Endothelial cell of umbilical vein (primary cell): ENCODE results near the gene PACSIN2. TPM values are rescaled to one million over a fixed set of nuclear protein-coding genes. Genes with fewer than 3 reads are reported as not detected.
A peak's percentile ranks its signal among the peaks of the same experiment; 100 is the strongest.

ENCODE experiments used
- BruUV-seq: library from RNA; stranded (reverse); fragments of 400-500 nt; replicated peaks from 2 replicates; lab custom pipeline; 2021; lab: Mats Ljungman, UMichigan
- CTCF ChIA-PET: fragments of 300-600, 350-600 bp; sonication (Branson Sonifier 250); formaldehyde crosslinking; loops from one replicate; lab custom pipeline; 2021; ENCODE audit warnings: antibody characterized with exemption, inconsistent platforms; lab: Charles Lee
- POLR2A ChIA-PET: fragments of 300-600, 350-600 bp; sonication (Branson Sonifier 250); formaldehyde crosslinking; loops from one replicate; lab custom pipeline; 2021; ENCODE audit warnings: antibody characterized with exemption, inconsistent platforms; lab: Charles Lee
- DNase-seq: peaks from one replicate; pipeline ENCODE4 v3.0.0-alpha.2; 2011; ENCODE audit warnings: low read depth, low spot score
- FAIRE-seq: peaks from 2 replicates; lab custom pipeline; 2011; peaks lifted over from hg19 to GRCh38; lab: Jason Lieb, UNC
- H2AFZ ChIP-seq: 2 replicates; pipeline ENCODE4 v1.6.0; 2012; ENCODE audit warnings: low read depth, low read length, control low read depth, inconsistent platforms
- H3K27ac ChIP-seq: 2 replicates; pipeline ENCODE4 v1.5.1; 2011; ENCODE audit warnings: low read depth, mild to moderate bottlenecking, control low read depth, low read length, moderate library complexity; ENCODE audit not compliant: insufficient read depth
- H3K27me3 ChIP-seq, 2 experiments: 2 replicates each; pipeline versions ENCODE4 v1.6.0 to v1.6.1; 2011; ENCODE audit warnings: low read length in 2 of 2, mixed read lengths in 1 of 2; ENCODE audit not compliant: control insufficient read depth in 2 of 2, insufficient read depth in 2 of 2
- H3K36me3 ChIP-seq, 2 experiments: 2 replicates in 1 of 2; 3 replicates in 1 of 2; pipeline ENCODE4 v1.5.1; 2011; ENCODE audit warnings: low read length in 2 of 2, mild to moderate bottlenecking in 1 of 2, moderate library complexity in 1 of 2; ENCODE audit not compliant: control insufficient read depth in 2 of 2, insufficient read depth in 2 of 2; ENCODE audit errors: extremely low read depth in 1 of 2
- H3K4me1 ChIP-seq: 3 replicates; pipeline ENCODE4 v1.5.1; 2011; ENCODE audit warnings: mild to moderate bottlenecking, low read length; ENCODE audit not compliant: control insufficient read depth, insufficient read depth; ENCODE audit errors: extremely low read depth
- H3K4me2 ChIP-seq: 2 replicates; pipeline ENCODE4 v1.6.1; 2011; ENCODE audit warnings: low read length, control low read depth, mixed read lengths; ENCODE audit not compliant: insufficient read depth
- H3K4me3 ChIP-seq, 3 experiments: fragments of 200-600 bp in 1 of 3; sonication (generic), shearing (Covaris generic) in 1 of 3; replicated peaks in 1 of 3; 2 replicates each; pipeline ENCODE4 v1.5.1; 2011 to 2016; ENCODE audit warnings: control low read depth in 3 of 3, low read length in 3 of 3, mild to moderate bottlenecking in 2 of 3, inconsistent platforms in 1 of 3, low read depth in 1 of 3, moderate library complexity in 1 of 3; ENCODE audit not compliant: insufficient read depth in 1 of 3
- H3K79me2 ChIP-seq: 2 replicates; pipeline ENCODE4 v1.6.0; 2012; ENCODE audit warnings: low read length, inconsistent platforms; ENCODE audit not compliant: control insufficient read depth, insufficient read depth
- H3K9ac ChIP-seq: replicated peaks from 2 replicates; pipeline ENCODE3; 2011; ENCODE audit warnings: low read length, control low read depth; ENCODE audit not compliant: insufficient read depth; ENCODE audit errors: extremely low read depth
- H3K9me1 ChIP-seq: replicated peaks from 3 replicates; pipeline ENCODE4 v1.6.0; 2011; ENCODE audit warnings: mild to moderate bottlenecking, low read length; ENCODE audit not compliant: control insufficient read depth, insufficient read depth; ENCODE audit errors: extremely low read depth
- H3K9me3 ChIP-seq: replicated peaks from 2 replicates; pipeline ENCODE4 v1.5.1; 2012; ENCODE audit warnings: low read length, inconsistent platforms; ENCODE audit not compliant: control insufficient read depth, insufficient read depth
- H4K20me1 ChIP-seq: replicated peaks from 2 replicates; pipeline ENCODE3; 2011; ENCODE audit warnings: mild to moderate bottlenecking, low read length; ENCODE audit not compliant: control insufficient read depth, insufficient read depth; ENCODE audit errors: extremely low read depth
- CTCF ChIP-seq, 2 donors: IDR thresholded peaks; 1 replicate in 1 of 2; 2 replicates in 1 of 2; pipeline ENCODE4 v1.5.1; 2011; ENCODE audit warnings: low read length in 2 of 2, mild to moderate bottlenecking in 2 of 2, moderate library complexity in 2 of 2, control low read depth in 1 of 2, inconsistent platforms in 1 of 2, low read depth in 1 of 2; ENCODE audit not compliant: insufficient read depth in 1 of 2; ENCODE audit errors: extremely low read depth in 1 of 2
- EZH2 ChIP-seq: IDR thresholded peaks from 2 replicates; pipeline ENCODE4 v1.6.1; 2012; ENCODE audit warnings: borderline replicate concordance, low read depth, mild to moderate bottlenecking, moderate library complexity, low read length, inconsistent platforms; ENCODE audit not compliant: severe bottlenecking
- FOS ChIP-seq: IDR thresholded peaks from 2 replicates; pipeline ENCODE4 v1.6.1; 2011; ENCODE audit warnings: mild to moderate bottlenecking, low read length, moderate library complexity, borderline replicate concordance; ENCODE audit not compliant: insufficient read depth
- GATA2 ChIP-seq: IDR thresholded peaks from 2 replicates; pipeline ENCODE4 v1.7.0; 2011; ENCODE audit warnings: low read depth, mild to moderate bottlenecking, moderate library complexity, mixed read lengths, low read length; ENCODE audit not compliant: insufficient read length, insufficient read depth
- JUN ChIP-seq: IDR thresholded peaks from 2 replicates; pipeline ENCODE4 v1.6.1; 2011; ENCODE audit warnings: borderline replicate concordance, low read depth; ENCODE audit not compliant: insufficient read length, insufficient read depth
- MAX ChIP-seq: IDR thresholded peaks from 2 replicates; pipeline ENCODE4 v1.6.1; 2011; ENCODE audit not compliant: insufficient read depth, insufficient read length
- MYC ChIP-seq: IDR thresholded peaks from one replicate; pipeline ENCODE4 v1.6.1; 2011; ENCODE audit warnings: mild to moderate bottlenecking, low read depth, low read length
- POLR2A ChIP-seq: IDR thresholded peaks from 2 replicates; pipeline ENCODE4 v1.6.1; 2012; ENCODE audit warnings: low read depth, mild to moderate bottlenecking, control low read depth, low read length
- POLR2AphosphoS5 ChIP-seq: IDR thresholded peaks from 2 replicates; pipeline ENCODE4 v1.6.1; 2012; ENCODE audit warnings: low read depth, mild to moderate bottlenecking, control low read depth, low read length, moderate library complexity; ENCODE audit not compliant: insufficient read depth
- dilution Hi-C: fragments of 300-500 bp; cut with MboI; formaldehyde crosslinking; loops from one replicate; pipeline ENCODE4 v1.15.0; 2019; ENCODE audit warnings: low sequenced_read_pairs; ENCODE audit not compliant: extremely low pct_ligation_motif_present
- intact Hi-C: fragments of 100-400 bp; cut with micrococcal nuclease; formaldehyde crosslinking; loops from one replicate; pipeline ENCODE4 v1.10.0; 2022
- polyA plus RNA-seq, 4 experiments: library from polyadenylated mRNA; depleted of rRNA in 3 of 4; stranded (reverse) in 3 of 4; unstranded in 1 of 4; fragments of >200 nt; gene quantifications; 2 replicates each; pipeline versions ENCODE4 v1.2.1 to v1.2.3, GENCODE V29; 2011 to 2012; ENCODE audit warnings: missing spikeins in 1 of 4
- total RNA-seq: library from RNA; stranded (reverse); gene quantifications from 2 replicates; pipeline ENCODE4 v1.2.3, GENCODE V29; 2021

Gene PACSIN2
- total and polyA plus RNA-seq, 2 donors (not counting 3 experiments of a cell fraction or from before 2014, with no cell fraction given), result 46.2 to 64.5 TPM

GRCh38 chr22:43053176-43053575, 38.2 kb upstream of the PACSIN2 start:
- no peak overlapping the region for H2AFZ ChIP-seq
- FAIRE-seq (no peak), DNase-seq (no peak)
- dilution Hi-C loops, result no loop called here
- no peaks in the 10 kb centered on the region for H3K27me3 ChIP-seq
- H3K4me1 ChIP-seq, result no peaks in the 10 kb centered on the region
- no peak overlapping the region for H3K9ac ChIP-seq
- TF ChIP-seq CTCF (IDR thresholded peaks at IDR 0.05; ENCODE audit: extremely low read depth in 1 of 2, insufficient read depth in 1 of 2, low read depth in 1 of 2, low read length in 2 of 2) (peak in 1 of 2 donors; percentile 28), POLR2A (no peak), MYC (no peak)
- ChIA-PET POLR2A (no interaction called here), CTCF (interaction anchor here (0.9 kb wide), 1 partner anchor 19 kb away, joined by 3 read pairs; no protein-coding TSS in a partner anchor)
- no TSS peak for BruUV-seq
- no peaks in the 10 kb centered on the region for H3K36me3 ChIP-seq
- H3K4me3 ChIP-seq, result no peak overlapping the region
- intact Hi-C loops, result no loop called here
- H4K20me1 ChIP-seq, result no peaks in the 10 kb centered on the region
- H3K9me1 ChIP-seq, result no peaks in the 10 kb centered on the region
- H3K27ac ChIP-seq, result no peak overlapping the region
- no peaks in the 10 kb centered on the region for H3K9me3 ChIP-seq
- H3K79me2 ChIP-seq, result no peaks in the 10 kb centered on the region
- no peak overlapping the region for H3K4me2 ChIP-seq

- CTCF ChIA-PET, result interaction anchor here (0.9 to 2.3 kb wide), 5 partner anchors 9 to 183 kb away, joined by 3 to 10 read pairs (median 3); no protein-coding TSS in a partner anchor
These were observed 36.0 kb upstream of the PACSIN2 start for GRCh38 chr22:43050995-43051394.

More at GRCh38 chr22:43050995-43051394, 36.0 kb upstream of the PACSIN2 start:
- Histone ChIP-seq H3K9me1 (no peaks in the 10 kb centered on the region), H4K20me1 (no peaks in the 10 kb centered on the region), H2AFZ (no peak overlapping the region), H3K4me3 (no peak overlapping the region), H3K27ac (no peak overlapping the region), H3K9ac (no peak overlapping the region), H3K79me2 (no peaks in the 10 kb centered on the region), H3K27me3 (no peaks in the 10 kb centered on the region), H3K9me3 (no peaks in the 10 kb centered on the region), H3K4me1 (no peaks in the 10 kb centered on the region), H3K4me2 (no peak overlapping the region), H3K36me3 (no peaks in the 10 kb centered on the region)
- no TSS peak for BruUV-seq
- TF ChIP-seq POLR2AphosphoS5, result no peak
- TF ChIP-seq GATA2, result no peak
- no peak for TF ChIP-seq MAX
- no peak for TF ChIP-seq EZH2
- no peak for TF ChIP-seq POLR2A
- no peak for TF ChIP-seq CTCF (IDR thresholded peaks at IDR 0.05; ENCODE audit: extremely low read depth in 1 of 2, insufficient read depth in 1 of 2, low read depth in 1 of 2, low read length in 2 of 2)
- no peak for TF ChIP-seq MYC
- TF ChIP-seq JUN, result no peak
- TF ChIP-seq FOS, result no peak
- dilution Hi-C loops, result no loop called here
- DNase-seq, result no peak
- intact Hi-C loops, result no loop called here
- POLR2A ChIA-PET, result no interaction called here
- no peak for FAIRE-seq
